Brain microvascular endothelial cell (primary cell): Measurements from ENCODE around the gene ATP2A2.

Experiments used
- DNase-seq: peaks from one replicate; pipeline ENCODE4 v3.0.0-alpha.2; 2020
- H3K27ac ChIP-seq: fragments of 250-450 bp; sonication (Bioruptor Pico); 2 replicates; pipeline ENCODE4 v1.5.1; 2020; ENCODE audit warnings: mild to moderate bottlenecking, moderate library complexity
- H3K27me3 ChIP-seq: fragments of 250-450 bp; sonication (Bioruptor Pico); replicated peaks from 2 replicates; pipeline ENCODE4 v1.5.1; 2020; ENCODE audit warnings: mild to moderate bottlenecking
- H3K36me3 ChIP-seq: fragments of 250-450 bp; sonication (Bioruptor Pico); replicated peaks from 2 replicates; pipeline ENCODE4 v1.5.1; 2020; ENCODE audit warnings: mild to moderate bottlenecking
- H3K4me3 ChIP-seq: 2 replicates; pipeline ENCODE4 v1.5.1; 2011; ENCODE audit warnings: low read depth, mild to moderate bottlenecking, control low read depth, low read length, moderate library complexity
- in situ Hi-C: cut with HindIII; loops from 2 replicates; pipeline ENCODE4 v1.10.0; 2017; ENCODE audit warnings: low sequenced_read_pairs, low pct_ligation_motif_present
- TF ChIP-seq, protein P1 (sequence below): IDR thresholded peaks from 2 replicates; pipeline ENCODE4 v1.5.1; 2011; ENCODE audit warnings: low read depth, mild to moderate bottlenecking, moderate library complexity, low read length, control low read depth, inconsistent platforms; ENCODE audit errors: missing control alignments

ATP2A2 gene

DNA sequence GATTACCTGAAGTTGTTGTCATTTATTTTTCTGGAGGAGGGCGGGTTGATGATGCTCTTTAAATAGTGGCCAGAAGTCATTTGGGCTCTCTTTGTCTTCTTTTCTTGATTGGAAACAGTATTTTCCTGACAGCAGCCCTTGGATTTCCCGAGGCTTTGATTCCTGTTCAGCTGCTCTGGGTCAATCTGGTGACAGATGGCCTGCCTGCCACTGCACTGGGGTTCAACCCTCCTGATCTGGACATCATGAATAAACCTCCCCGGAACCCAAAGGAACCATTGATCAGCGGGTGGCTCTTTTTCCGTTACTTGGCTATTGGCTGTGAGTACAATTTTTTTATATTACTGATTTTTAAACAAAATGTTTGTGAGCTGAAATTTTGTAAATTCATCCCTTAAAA lies 62.1 kb downstream of the ATP2A2 start:
- Histone ChIP-seq H3K27me3 (no peaks in the 10 kb centered on the region), H3K27ac (no peak overlapping the region), H3K4me3 (no peak overlapping the region), H3K36me3 (peaks cover 97% of the 10 kb centered on the region)
- in situ Hi-C loops = no loop called here
- no peak for DNase-seq
- TF ChIP-seq, protein P1, sequence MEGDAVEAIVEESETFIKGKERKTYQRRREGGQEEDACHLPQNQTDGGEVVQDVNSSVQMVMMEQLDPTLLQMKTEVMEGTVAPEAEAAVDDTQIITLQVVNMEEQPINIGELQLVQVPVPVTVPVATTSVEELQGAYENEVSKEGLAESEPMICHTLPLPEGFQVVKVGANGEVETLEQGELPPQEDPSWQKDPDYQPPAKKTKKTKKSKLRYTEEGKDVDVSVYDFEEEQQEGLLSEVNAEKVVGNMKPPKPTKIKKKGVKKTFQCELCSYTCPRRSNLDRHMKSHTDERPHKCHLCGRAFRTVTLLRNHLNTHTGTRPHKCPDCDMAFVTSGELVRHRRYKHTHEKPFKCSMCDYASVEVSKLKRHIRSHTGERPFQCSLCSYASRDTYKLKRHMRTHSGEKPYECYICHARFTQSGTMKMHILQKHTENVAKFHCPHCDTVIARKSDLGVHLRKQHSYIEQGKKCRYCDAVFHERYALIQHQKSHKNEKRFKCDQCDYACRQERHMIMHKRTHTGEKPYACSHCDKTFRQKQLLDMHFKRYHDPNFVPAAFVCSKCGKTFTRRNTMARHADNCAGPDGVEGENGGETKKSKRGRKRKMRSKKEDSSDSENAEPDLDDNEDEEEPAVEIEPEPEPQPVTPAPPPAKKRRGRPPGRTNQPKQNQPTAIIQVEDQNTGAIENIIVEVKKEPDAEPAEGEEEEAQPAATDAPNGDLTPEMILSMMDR = no peak

DNA sequence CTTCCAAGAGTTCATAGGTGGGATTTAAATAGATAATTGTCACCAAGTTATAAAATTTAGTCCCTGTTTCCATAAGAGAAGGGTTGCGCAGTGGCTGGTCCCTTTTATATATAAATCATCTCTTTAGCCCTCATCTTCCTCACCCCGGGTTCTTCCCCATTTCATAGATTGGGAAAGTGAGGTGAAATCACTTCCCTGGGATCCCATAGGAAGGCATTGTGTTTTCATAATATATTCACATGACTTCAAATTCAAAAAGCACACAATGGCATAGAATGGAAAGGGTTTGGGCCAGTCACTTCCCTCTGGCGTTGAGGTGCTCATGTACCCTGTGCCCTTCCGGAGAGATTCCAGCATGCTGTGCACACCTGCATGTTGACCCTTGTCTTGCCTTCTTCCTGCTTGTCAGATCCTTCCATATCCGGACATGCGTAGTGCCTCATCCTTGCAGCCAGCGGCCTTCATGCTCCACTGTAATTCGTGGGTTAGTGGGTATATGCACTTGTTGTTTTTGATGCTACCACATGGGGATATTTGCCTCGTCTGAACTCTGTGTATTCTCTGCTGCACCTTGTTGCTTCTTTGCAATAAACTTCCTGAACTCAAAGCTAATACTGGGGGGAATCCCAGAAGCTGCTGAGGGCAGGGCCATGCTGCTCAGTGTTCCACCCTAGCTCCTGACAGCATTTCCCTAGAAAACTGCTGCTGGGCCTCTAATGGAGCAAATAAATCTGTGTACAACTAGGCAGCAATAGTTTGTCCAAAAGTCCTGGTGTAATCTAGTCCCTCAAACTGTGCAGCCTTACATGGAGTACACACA lies 62.9 kb downstream of the ATP2A2 start:
- H3K27me3 ChIP-seq = no peaks in the 10 kb centered on the region
- peaks cover 97% of the 10 kb centered on the region for H3K36me3 ChIP-seq
- no peak for DNase-seq
- no peak overlapping the region for H3K27ac ChIP-seq
- TF ChIP-seq, protein P1 = no peak
- in situ Hi-C loops = no loop called here
- no peak overlapping the region for H3K4me3 ChIP-seq

DNA sequence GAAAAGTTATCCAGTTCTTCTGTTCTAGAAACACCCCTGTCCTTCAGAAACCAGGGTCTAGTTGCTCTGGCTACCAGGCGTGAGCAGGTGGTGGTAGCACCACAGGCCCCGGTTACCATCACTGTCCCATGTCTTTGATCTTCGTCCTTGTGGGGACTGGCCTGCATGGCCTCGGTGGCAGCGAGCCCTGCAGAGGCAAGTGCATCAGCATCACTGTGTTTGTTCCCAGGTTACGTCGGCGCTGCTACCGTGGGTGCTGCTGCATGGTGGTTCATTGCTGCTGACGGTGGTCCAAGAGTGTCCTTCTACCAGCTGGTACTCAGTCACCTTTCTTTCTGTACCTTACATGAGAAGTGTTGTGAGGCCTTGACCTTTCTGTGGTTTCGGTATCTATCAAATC lies 63.6 kb downstream of the ATP2A2 start:
- TF ChIP-seq, protein P1 = no peak
- in situ Hi-C loops = no loop called here
- H3K27ac ChIP-seq = no peak overlapping the region
- H3K27me3 ChIP-seq = no peaks in the 10 kb centered on the region
- no peak overlapping the region for H3K4me3 ChIP-seq
- no peak for DNase-seq
- peaks cover 97% of the 10 kb centered on the region for H3K36me3 ChIP-seq

DNA sequence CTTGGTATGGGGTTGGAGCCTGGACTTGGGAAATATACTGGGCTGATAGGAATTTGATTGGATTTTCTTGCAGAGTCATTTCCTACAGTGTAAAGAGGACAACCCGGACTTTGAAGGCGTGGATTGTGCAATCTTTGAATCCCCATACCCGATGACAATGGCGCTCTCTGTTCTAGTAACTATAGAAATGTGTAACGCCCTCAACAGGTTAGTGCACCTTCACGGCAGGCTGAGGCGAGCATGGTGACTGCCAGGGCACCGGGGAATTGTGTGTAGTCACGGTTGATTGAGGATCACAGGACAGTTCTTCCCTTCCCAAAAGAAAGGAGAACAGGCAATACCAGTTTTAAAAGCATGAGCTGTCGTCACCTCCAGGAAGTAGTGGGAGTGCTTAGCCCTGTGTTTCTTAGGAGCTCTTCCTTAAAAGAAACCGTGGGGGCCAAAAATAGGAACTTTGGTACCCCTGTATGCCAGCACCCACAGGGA lies 64.2 kb downstream of the ATP2A2 start:
- Histone ChIP-seq H3K36me3 (peaks cover 97% of the 10 kb centered on the region), H3K4me3 (no peak overlapping the region), H3K27me3 (no peaks in the 10 kb centered on the region), H3K27ac (no peak overlapping the region)
- no peak for DNase-seq
- TF ChIP-seq, protein P1 = no peak
- in situ Hi-C loops = no loop called here

DNA sequence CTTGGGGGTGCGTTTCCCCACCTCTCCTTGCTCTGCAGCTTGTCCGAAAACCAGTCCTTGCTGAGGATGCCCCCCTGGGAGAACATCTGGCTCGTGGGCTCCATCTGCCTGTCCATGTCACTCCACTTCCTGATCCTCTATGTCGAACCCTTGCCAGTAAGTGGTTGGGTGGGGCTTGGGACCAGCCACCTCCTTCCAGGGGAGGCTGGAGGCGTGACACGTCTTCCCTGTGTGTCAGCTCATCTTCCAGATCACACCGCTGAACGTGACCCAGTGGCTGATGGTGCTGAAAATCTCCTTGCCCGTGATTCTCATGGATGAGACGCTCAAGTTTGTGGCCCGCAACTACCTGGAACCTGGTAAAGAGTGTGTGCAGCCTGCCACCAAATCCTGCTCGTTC lies 64.9 kb downstream of the ATP2A2 start:
- TF ChIP-seq, protein P1 = no peak
- DNase-seq = no peak
- Histone ChIP-seq H3K4me3 (no peak overlapping the region), H3K27ac (no peak overlapping the region), H3K36me3 (peaks cover 97% of the 10 kb centered on the region), H3K27me3 (no peaks in the 10 kb centered on the region)
- in situ Hi-C loops = no loop called here
